Effector CD4-positive, alpha-beta T cell (primary cell): ENCODE results near the gene ROBO1.
"Not testable (repeated sequence)": the region's sequence is repeated elsewhere in the genome, so short reads cannot be mapped to it uniquely, and the experiment has no call there.

ENCODE experiments used
- DNase-seq: peaks from one replicate; pipeline ENCODE4 v3.0.0-alpha.2; 2020

Gene ROBO1

DNA sequence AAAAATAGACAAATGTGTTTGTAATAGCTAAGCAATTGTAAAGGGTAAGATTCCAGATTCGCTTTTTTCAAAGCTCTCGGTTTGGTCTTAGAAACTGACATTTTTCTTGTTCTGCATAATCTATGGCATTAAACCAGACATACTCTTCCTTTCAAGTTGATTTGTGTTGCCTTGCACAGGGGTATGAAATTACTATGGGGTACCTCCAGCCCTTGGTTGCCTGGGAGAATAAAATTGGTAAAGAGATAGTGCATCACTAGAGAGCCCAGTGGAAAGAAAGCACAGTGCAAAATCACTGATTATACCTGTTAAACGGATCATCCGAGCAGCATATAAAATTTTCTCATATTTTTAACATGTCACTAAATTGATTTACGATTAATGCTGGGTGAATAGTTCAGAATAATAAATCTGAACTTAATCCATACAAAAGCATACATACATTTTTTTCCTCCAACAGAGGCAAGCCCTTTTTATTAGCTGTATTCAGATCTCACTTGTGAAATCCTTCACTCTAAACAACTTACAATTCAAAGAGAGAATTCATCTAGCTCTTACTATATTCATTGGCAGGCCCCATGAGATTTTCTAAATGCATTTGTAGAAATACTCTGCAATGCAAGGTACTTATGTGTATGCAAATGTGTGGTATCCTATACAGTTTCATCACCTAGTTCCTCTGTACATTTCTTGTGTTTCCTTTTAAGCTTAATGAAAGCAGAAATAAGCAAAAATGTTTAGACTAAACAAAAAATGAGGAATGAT is 224.4 kb downstream of the ROBO1 start:
- no peak for DNase-seq

DNA sequence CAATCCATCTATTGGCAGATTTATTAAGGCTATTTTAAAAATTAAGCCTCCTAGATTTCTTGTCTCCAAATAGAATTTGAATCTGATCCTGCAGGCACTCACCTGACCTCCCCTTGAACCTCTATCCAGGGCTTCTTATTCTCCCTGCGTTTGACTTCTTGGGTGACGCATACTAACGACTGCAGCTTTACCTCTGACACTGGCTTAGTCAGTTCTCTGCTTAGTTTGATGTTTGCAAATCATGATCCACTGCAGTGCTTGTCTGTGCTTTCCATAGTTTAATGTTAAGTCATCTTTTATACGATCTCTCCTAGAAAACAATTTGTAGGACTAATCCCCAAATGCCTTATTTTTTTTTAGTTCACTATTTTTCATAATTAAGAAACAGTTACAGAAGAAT is 233.1 kb downstream of the ROBO1 start:
- no peak for DNase-seq

DNA sequence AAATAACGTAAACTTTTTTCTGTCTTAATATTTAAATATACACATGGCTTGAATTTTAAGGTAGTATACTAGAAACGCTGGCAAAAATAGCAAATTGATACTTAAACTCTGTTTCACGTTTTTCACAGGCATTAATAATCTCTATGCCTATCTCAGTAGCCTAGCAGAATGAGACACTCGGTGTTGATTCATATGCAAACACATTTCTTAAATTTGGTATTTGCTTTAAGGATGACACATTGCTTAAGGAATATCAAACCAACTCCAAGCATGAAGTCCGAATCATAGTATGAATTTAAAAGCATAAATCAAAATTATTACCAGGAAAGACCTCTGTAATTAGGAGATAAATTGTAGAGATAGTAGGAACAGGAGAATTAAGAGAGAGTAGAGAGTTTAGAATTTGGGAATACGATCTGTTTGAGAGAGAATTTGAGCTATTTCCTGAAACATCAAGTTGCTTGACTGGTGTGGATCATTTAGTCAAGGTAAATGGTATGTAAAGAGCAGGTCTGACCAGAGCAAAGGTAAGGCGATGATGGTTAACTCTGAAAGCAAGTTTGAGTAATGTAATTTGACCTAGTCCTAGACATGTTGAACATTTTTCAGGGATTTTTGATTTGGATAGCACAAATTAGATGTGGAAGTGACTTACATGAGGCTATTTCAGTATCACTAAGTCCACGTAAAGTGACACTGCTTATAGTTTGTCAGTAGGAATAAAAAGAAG is 236.1 kb downstream of the ROBO1 start:
- DNase-seq: no peak

DNA sequence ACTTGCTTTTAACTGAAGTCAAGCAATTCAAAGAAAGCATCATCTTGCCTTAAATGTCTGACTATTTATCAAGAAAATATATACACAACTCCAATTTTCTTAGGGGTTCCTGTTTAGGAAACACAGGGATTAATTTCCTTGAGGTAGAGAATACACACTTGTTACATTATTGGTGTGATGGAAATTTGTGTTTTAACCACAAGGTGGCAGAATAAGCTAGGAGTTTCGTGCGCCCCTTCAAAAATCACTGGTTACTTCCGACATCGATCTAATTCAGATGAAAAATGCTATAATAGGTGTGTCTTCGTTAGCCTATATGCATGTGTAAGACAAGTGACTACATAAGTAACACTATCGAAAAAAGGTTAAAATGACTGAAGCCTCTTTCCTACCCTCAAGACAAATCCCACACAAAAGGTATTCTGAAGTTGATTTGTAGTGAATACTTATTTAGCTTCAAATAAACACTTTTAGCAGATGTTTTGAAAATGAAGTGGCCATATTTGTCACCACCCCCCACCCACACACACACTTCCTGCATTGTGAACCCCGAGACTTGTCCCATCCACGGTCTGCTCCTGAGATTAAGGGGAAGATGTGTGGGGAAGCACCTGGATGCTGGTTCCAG is 246.5 kb downstream of the ROBO1 start:
- no peak for DNase-seq

DNA sequence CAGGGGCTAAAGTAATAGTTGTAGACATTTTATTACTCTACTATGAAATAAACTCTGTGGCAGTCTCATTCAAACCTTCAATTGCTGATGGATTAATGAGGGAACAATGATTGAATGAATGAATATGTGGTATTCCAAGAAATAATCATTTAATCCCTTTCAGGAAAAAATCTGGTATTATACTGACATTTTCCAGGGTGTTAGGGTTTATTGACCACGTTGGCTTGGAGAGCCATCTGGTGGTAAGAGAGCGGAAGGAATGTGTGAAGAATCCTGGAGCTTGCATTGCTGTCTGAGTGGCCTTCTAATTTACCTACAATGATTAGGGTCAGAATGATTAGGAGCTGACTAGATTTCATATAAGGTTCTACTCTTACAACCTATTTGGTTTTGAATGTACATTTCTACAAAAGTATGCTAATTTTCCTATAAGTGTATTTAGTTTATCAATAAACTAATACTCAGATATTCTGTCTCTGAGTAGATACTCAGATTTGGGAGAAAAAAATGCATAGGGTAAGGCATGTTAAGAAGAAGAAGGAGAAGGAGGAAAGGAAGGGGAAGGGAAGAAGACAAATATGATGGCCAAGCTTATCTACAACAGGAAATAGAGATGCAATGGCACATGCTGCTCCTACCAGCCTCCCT is 249.9 kb downstream of the ROBO1 start:
- no peak for DNase-seq

DNA sequence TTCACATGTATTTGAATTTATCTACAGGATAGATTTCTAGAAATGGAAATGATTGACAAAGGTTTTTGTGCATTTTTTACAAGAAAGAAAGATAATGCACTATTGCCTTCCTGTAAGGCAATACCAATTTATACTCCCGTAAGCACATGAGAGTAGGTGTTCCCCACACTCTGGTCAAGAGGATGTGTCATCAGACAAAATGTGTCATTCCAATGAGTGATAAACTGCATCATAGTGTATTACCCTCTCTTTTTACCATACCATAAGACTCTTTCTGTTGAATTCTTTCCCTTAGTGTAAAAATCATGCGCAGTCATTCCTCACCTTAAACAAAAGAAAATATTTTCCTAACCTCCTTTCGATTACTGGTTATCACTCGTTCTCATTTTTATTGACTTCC is 251.0 kb downstream of the ROBO1 start:
- no peak for DNase-seq

DNA sequence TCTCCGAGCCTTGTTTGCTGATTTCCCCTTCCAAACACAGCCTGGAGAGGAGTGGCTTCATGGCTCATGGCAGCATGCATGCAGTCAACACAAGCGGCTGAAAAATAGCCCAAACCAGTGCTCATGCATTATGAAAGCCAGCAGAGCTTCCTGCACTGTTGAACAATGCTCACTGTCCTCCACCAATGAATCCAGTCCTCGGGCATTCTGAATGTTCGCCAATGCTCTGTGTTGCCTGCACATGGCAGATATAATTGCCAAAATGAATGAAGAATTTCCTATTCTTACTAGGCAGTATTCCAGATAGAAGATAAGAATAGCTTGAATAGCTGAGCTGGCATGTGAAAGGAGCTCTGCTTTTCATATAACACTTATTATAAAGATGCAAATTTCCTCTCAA is 252.7 kb downstream of the ROBO1 start:
- no peak for DNase-seq

DNA sequence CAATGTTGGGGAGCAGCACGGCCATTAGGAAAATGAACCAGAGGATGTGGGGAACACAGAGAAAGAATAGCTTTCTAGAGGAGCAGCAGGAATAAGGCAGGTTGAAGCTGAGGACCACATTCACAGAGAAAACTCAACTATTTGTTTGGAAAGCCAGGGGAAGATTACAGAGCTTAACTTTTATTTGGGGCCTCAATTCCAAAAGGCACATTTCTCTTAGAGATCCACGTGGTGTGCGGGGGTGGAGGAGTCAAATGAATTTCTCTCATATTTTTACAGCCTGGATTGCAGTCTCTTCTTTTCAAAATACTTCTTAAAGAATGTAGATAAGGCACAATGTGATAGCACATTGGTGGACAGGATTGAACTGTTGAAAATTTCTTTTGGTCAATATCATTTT is 253.7 kb downstream of the ROBO1 start:
- no peak for DNase-seq

DNA sequence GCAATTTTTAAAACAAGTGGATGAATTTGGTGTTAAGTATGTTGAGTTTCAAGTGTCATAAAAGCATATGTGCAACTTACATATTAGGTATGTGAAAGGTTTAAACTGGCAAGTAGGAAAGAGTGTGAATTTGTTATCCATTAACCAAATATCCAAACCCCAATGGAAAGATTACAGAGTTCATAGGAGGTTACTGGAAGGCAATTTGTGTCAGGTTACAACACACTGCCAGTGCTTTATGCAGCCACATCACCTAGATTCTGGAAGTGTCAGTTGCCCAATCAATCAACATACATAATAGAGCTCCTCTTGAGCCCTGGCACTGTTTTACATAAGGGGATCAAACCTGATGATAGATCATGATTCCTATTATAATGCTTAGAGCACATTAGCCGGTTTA is 261.0 kb downstream of the ROBO1 start:
- no peak for DNase-seq

DNA sequence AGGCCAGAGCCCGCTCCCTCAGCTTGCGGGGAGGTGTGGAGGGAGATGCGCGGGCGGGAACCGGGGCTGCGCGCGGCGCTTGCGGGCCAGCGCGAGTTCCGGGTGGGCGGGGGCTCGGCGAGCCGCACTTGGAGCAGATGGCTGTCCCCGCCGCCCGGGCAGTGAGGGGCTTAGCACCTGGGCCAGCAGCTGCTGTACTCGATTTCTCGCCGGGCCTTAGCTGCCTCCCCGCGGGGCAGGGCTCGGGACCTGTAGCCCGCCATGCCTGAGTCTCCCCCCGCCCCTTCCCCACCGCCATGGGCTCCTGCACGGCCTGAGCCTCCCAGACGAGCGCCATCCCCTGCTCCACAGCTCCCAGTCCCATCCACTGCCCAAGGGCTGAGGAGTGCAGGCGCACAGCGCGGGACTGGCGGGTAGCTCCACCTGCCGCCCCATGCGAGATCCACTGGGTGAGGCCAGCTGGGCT is 265.5 kb downstream of the ROBO1 start:
- not testable (repeated sequence) for DNase-seq

DNA sequence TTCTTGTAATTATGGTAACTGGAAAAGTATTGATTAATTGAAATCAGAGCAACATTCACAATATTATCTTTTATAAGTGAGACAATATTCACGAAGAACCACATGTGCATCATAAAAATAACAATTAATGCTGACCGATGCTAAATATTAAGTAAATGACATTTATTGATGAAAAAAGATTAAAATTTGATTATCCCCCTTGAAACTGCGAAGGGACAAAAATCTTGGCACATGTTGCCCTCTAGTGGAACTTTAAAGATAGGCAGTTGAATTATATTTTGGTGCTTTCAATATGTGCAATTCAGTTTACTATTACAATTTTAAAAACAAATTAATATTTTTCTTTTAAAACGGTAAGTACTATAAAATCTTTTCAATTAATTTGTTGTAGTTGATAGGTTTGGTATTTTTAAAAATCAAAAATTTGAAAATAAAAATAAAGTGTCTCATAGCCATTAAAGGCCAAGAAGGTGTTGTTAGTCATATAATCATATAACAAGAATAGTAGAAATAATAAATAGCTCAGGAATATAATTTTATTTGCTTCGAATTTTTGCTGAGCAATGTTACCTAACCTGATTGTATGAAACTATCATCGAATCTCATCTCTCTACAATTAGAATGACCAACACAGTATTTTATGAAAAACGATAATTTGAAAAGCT is 270.2 kb downstream of the ROBO1 start:
- DNase-seq: no peak

DNA sequence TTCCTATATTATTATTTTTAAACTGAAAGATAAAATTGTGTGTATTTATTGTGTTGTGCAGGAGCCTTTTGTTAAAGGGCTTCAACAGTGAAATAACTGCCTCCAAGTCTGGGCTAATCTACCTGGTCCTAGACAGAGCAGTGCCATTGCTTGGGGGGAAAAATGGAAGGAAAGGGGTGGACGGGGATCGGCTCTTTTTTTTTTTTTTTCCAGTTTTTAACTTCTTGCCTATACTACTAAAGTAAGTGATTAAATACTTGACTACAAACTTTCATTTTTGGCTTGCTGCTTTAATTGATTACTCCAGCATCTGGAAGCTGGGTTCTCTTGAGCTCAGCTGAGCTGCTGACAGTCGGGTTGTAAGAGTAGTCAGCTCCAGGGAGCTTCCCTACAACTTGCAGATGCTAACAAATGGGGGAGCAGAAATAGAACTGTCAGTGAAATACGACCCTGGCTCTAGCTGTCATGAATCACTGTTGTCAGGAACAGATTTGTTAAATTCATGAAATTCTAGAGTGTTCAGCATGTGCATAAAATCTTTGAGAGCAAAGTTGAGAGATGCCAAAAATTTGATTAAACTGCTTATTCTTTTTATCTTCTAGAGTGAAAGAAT is 276.7 kb downstream of the ROBO1 start:
- DNase-seq: no peak

DNA sequence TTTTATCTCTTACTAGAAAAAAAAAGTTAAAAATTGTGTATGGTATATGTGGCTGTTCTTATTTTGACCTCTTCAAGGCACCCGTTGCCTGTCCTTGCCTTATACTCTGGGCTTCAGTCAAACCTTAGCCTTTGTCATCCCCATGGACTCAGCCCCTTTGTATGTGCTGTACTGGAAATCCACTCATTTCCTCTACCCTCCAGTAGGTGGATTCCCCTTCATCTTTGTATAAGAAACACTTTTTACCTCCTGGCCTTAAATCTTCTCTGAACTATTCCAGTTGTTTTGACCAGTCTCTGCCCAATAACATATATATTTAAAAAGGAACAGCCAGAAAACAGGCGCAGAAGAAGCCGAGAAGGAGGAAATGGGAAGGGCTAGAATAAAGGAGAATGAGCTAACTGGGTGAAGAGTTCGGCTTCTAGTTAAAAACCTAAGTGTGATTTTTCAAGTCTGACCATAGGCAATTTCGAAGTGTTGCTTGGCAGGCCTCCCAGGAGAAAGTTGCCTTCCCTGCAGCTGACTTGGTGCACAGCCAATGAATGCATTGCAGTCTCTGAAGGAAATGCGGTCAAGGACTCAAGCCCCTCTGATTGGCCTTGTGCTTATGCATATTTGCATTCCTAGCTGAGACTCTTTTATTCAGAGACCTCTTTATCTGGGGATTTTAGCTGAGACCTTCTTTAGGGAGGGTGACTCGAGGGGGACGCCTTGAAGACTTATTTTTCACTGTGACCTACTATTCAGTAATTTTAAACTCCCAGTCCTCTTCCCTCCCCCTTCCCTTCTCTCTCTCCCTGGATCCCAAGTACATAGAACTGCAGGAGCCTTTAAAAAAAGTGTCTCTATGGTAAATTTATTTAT is 277.4 kb downstream of the ROBO1 start:
- no peak for DNase-seq

DNA sequence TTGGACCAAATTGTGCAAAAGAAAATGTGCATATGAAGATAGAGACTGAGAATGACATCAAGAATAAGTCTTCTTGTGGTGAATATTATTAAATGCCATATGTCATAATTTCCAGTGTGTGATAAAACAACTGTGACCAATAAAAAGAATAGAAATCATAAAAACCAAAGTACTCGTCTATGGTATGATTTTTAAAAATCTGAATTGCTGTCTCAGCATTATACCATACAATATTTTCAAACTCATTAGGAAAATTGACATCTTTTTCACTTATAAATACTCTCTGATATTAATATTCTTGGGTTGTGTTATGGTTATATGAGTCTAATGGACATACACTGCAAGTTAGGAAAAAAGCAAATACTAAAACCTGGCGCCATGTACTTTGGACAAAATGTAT is 279.4 kb downstream of the ROBO1 start:
- no peak for DNase-seq

DNA sequence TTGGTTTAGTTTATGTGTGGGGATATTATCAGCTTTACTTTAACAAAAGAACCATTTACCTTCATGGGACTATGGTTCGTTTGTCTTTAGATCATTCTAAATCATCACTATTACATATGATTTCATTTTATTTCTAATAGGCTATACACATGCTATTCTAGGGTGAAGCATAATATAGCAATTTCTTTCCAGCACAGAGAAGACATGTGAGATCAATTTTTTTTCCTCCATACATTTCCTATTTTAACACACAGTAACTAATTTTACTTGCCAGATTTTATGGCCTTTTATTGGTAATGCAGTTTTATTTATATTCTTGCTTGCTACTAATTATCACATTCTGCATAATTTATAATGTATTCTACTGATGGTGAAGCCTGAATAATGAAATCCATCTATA is 287.1 kb downstream of the ROBO1 start:
- no peak for DNase-seq

DNA sequence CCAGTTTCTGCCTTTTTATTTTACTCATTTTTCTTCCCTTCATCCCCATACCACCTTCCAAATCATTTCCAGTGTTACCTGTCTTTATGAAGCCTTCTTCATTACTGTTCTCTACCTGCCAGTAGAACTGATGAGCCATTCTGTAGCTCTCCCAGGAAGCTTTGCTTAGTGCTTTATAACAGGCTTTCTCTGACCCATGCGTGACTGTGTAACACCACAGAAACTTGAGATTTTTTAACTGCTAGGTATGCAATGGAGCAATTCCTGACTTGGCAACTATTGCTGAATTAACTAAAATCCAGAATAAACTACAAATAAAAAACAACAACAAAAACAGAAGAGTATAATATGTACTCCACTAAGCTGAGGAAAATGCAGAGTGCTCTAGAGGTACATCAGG is 289.2 kb downstream of the ROBO1 start:
- DNase-seq: no peak

DNA sequence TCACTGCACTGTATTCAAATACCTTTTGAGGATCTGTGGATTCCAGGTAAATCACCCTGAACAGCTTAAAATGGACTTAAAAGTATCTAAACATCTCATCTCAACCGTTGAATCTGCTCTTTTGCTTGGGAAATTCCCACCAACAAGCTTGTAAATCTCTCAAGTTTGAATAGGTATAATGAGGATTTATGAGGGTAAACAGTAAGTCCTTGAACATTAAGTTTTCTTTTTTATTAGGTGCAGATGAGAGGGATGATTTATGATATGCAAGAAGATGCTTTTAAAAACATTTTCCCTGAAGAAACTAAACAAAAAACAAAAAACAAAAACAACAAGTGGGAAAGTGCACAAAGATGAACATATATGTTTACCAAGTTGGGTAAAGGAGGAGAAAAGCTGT is 290.6 kb downstream of the ROBO1 start:
- DNase-seq: no peak

DNA sequence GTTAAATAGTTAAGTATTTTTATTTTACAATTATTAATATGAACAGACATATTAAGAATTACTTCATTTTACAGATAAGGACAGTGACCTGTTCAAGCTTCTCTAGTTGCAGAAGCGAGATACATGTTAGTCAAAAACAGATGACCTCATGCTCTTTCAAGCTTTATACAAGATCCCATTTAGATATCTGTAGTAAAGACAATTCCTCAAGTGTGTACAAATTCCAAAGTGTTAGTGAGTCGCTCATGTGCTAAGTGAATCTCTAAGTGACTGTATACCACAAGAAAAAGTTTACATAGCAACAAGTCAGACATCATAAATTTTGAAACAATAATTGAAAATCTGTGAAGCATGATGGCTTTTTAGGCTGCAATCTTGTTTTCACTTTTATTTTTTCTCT is 293.8 kb downstream of the ROBO1 start:
- DNase-seq: no peak

DNA sequence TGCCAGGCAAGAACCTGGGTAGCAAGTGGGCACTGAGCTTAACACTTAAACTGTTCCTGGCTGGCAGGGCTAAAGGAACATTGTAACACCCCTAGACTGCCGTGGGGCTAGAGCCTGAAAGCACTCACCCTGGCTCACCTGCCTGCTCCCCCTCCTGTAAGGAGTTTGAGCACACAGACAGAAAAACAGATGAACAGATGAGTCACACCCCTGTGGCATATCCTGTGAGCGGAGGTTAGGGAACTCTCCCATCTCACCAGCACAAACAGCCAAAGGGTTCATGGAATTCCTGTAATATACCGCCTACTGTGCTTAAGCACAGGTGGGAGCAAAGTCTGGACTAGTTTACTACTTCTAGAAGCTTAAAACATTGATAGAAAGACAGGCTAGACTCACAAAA is 300.1 kb downstream of the ROBO1 start:
- DNase-seq: no peak

DNA sequence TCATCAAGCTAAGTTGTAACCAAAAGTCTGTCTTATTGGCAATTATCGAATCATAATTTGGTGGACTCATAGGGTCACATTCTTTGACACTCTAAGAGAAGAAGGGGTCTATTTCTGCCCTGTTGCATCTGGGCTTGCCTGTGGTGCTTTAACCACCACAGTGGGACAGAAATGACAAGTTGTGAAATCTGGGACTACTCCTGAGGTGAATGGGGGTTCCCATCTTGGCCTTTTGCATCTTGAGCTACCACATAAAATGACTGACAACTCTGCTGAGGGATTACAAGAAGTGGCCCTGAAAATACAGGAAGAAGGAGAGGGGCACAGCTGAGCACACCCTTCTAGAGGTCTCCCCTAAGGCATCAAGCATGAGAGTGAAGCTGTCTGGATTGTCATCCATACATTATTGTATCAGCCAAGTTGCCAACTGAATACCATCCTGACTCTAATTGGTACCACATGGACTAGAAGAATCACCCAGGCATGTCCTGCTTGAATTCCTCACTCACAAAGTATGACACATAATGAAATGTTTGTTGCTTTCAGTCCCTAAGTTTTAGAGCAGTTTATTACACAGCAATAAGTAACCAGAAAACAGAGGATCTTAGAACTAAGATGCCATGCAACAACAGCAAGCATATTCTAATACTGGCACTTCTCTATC is 306.5 kb downstream of the ROBO1 start:
- no peak for DNase-seq

DNA sequence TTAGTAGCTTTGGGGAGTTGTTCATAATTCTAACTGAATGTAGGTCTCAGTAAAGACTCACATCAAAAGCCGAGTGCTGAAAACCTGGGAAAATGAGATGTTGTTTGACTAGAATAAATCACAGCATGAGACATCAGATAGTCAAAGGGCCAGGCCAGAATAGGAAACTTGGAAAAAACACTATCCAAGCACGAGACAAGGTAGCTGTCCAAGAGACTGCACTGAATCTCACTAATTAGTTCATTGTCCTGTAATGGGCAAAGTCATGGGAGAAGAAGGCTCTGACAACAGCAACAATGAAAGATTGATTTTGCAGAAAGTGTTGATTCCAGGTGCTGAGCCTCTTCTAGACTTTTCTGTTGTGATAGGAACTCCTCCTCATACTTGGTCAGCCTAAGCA is 314.2 kb downstream of the ROBO1 start:
- DNase-seq: no peak
